Stimulated activated naive CD8-positive, alpha-beta T cell treated with anti-CD3 and anti-CD28 coated beads, Interleukin-15, amount 100 ng/mL, for 72 hours (primary cell): ENCODE results near the gene RNF115.
"Not testable (repeated sequence)": the region's sequence is repeated elsewhere in the genome, so short reads cannot be mapped to it uniquely, and the experiment has no call there.

Experiments
- ATAC-seq: fragments of 150-1000 bp; cut with Tn5 transposase; 2 replicates; pipeline ENCODE4 v1.10.0; 2021; ENCODE audit warnings: mild to moderate bottlenecking, moderate library complexity
- DNase-seq, 2 donors: peaks; one replicate each; pipeline ENCODE4 v3.0.0; 2021 to 2022
- H3K27ac Mint-ChIP-seq, 2 donors: one replicate each; pipeline ENCODE4 v1.8.0; 2022; ENCODE audit warnings: mild to moderate bottlenecking in 2 of 2, mixed read lengths in 2 of 2, moderate library complexity in 2 of 2
- H3K27me3 Mint-ChIP-seq: one replicate; pipeline ENCODE4 v1.8.0; 2022; ENCODE audit warnings: mixed read lengths
- H3K4me1 Mint-ChIP-seq: one replicate; pipeline ENCODE4 v1.8.0; 2022; ENCODE audit warnings: mild to moderate bottlenecking, mixed read lengths
- H3K4me3 Mint-ChIP-seq, 2 donors: one replicate each; pipeline ENCODE4 v1.8.0; 2022; ENCODE audit warnings: mild to moderate bottlenecking in 2 of 2, mixed read lengths in 2 of 2, moderate library complexity in 1 of 2
- H3K9me3 Mint-ChIP-seq, 2 donors: one replicate each; pipeline ENCODE4 v1.8.0; 2022; ENCODE audit warnings: mixed read lengths in 2 of 2

RNF115 gene

GRCh38 chr1:145845514-145846161, 21.7 kb upstream of the RNF115 start, which contains the start of gene NUDT17:
Gene NUDT17 (plus strand): TSS chr1:145845630. CDS start chr1:145845641, 11 bp downstream.
- peaks cover 9% of the 10 kb centered on the region for H3K4me1 Mint-ChIP-seq
- peak; percentile 77 to 80 for DNase-seq
- ATAC-seq = peak; percentile 83
- H3K27me3 Mint-ChIP-seq = no peaks in the 10 kb centered on the region
- H3K9me3 Mint-ChIP-seq = no peaks in the 10 kb centered on the region
- peak within 1 kb of the TSS in 1 of 2 donors; percentile 74 for H3K27ac Mint-ChIP-seq
- no peak within 1 kb of the TSS for H3K4me3 Mint-ChIP-seq

GRCh38 chr1:145845144-145845513, 21.2 kb upstream of the RNF115 start:
- ATAC-seq (peak; percentile 72), DNase-seq (no peak)
- no peaks in the 10 kb centered on the region for H3K9me3 Mint-ChIP-seq
- no peaks in the 10 kb centered on the region for H3K27me3 Mint-ChIP-seq
- peaks cover 9% of the 10 kb centered on the region for H3K4me1 Mint-ChIP-seq
- H3K4me3 Mint-ChIP-seq = no peak overlapping the region
- H3K27ac Mint-ChIP-seq = no peak overlapping the region

- Mint-ChIP-seq H3K4me1 (peaks cover 9% of the 10 kb centered on the region), H3K4me3 (no peak overlapping the region), H3K9me3 (no peaks in the 10 kb centered on the region), H3K27ac (no peak overlapping the region), H3K27me3 (no peaks in the 10 kb centered on the region)
- ATAC-seq = no peak
- no peak for DNase-seq
Observed at GRCh38 chr1:145843031-145843430, 19.1 kb upstream of the RNF115 start.

- Mint-ChIP-seq H3K27me3 (no peaks in the 10 kb centered on the region), H3K4me3 (no peak overlapping the region), H3K27ac (no peak overlapping the region), H3K9me3 (no peaks in the 10 kb centered on the region), H3K4me1 (no peaks in the 10 kb centered on the region)
- no peak for DNase-seq
- no peak for ATAC-seq
Observed at GRCh38 chr1:145837656-145838055, 13.8 kb upstream of the RNF115 start.

GRCh38 chr1:145830810-145831209, 6.9 kb upstream of the RNF115 start:
- DNase-seq, ATAC-seq, H3K4me3 Mint-ChIP-seq, H3K9me3 Mint-ChIP-seq, H3K27me3 Mint-ChIP-seq: not testable (repeated sequence)
- H3K27ac Mint-ChIP-seq = peak overlapping the region; percentile 28 to 41
- peaks cover 39% of the 10 kb centered on the region for H3K4me1 Mint-ChIP-seq

GRCh38 chr1:145828367-145829026, 4.6 kb upstream of the RNF115 start:
- DNase-seq (peak; percentile 34 to 57), ATAC-seq (peak; percentile 88)
- Mint-ChIP-seq H3K27ac (peak overlapping the region; percentile 99), H3K4me3 (peak overlapping the region; percentile 64 to 73), H3K27me3 (no peaks in the 10 kb centered on the region), H3K4me1 (peaks cover 48% of the 10 kb centered on the region), H3K9me3 (no peaks in the 10 kb centered on the region)

GRCh38 chr1:145827966-145828365, 4.1 kb upstream of the RNF115 start:
- H3K4me3 Mint-ChIP-seq = peak overlapping the region; percentile 64 to 73
- no peaks in the 10 kb centered on the region for H3K9me3 Mint-ChIP-seq
- peak; percentile 52 for ATAC-seq
- no peak for DNase-seq
- H3K27ac Mint-ChIP-seq = peak overlapping the region; percentile 99
- no peaks in the 10 kb centered on the region for H3K27me3 Mint-ChIP-seq
- H3K4me1 Mint-ChIP-seq = peaks cover 48% of the 10 kb centered on the region

GRCh38 chr1:145826030-145826429, 2.1 kb upstream of the RNF115 start:
- ATAC-seq (no peak), DNase-seq (no peak)
- Mint-ChIP-seq H3K27me3 (no peaks in the 10 kb centered on the region), H3K4me3 (peak overlapping the region; percentile 94 to 99), H3K27ac (no peak overlapping the region), H3K9me3 (no peaks in the 10 kb centered on the region), H3K4me1 (peaks cover 55% of the 10 kb centered on the region)

- peaks cover 53% of the 10 kb centered on the region for H3K4me1 Mint-ChIP-seq
- no peaks in the 10 kb centered on the region for H3K9me3 Mint-ChIP-seq
- no peak for DNase-seq
- peak overlapping the region; percentile 94 to 99 for H3K4me3 Mint-ChIP-seq
- H3K27ac Mint-ChIP-seq = peak overlapping the region; percentile 99 to 100
- no peaks in the 10 kb centered on the region for H3K27me3 Mint-ChIP-seq
- no peak for ATAC-seq
Observed at GRCh38 chr1:145824499-145824842, 576 bp upstream of the RNF115 start.

- not testable (repeated sequence) for H3K4me3 Mint-ChIP-seq, H3K9me3 Mint-ChIP-seq, DNase-seq, H3K27me3 Mint-ChIP-seq, H3K27ac Mint-ChIP-seq
- ATAC-seq = peak; percentile 44
- peaks cover 41% of the 10 kb centered on the region for H3K4me1 Mint-ChIP-seq
Observed at GRCh38 chr1:145822779-145823331, 1.0 kb downstream of the RNF115 start.

GRCh38 chr1:145818095-145818494, 5.8 kb downstream of the RNF115 start:
- not testable (repeated sequence) for H3K27ac Mint-ChIP-seq, DNase-seq, H3K4me3 Mint-ChIP-seq, H3K27me3 Mint-ChIP-seq, H3K9me3 Mint-ChIP-seq
- ATAC-seq = peak; percentile 71
- H3K4me1 Mint-ChIP-seq = peaks cover 18% of the 10 kb centered on the region

- not testable (repeated sequence) for H3K27me3 Mint-ChIP-seq, H3K9me3 Mint-ChIP-seq, ATAC-seq, DNase-seq, H3K27ac Mint-ChIP-seq, H3K4me1 Mint-ChIP-seq
- peak overlapping the region in 1 of 2 donors; percentile 65 for H3K4me3 Mint-ChIP-seq
Observed at GRCh38 chr1:145812977-145813810, 10.7 kb downstream of the RNF115 start.

- Mint-ChIP-seq H3K9me3 (no peaks in the 10 kb centered on the region), H3K4me1 (peaks cover 36% of the 10 kb centered on the region), H3K27me3 (no peaks in the 10 kb centered on the region), H3K27ac (no peak overlapping the region), H3K4me3 (no peak overlapping the region)
- ATAC-seq (no peak), DNase-seq (no peak)
Observed at GRCh38 chr1:145806844-145807243, 17.1 kb downstream of the RNF115 start.

- DNase-seq = no peak
- no peaks in the 10 kb centered on the region for H3K27me3 Mint-ChIP-seq
- no peak for ATAC-seq
- H3K4me3 Mint-ChIP-seq = no peak overlapping the region
- H3K9me3 Mint-ChIP-seq = no peaks in the 10 kb centered on the region
- H3K27ac Mint-ChIP-seq = no peak overlapping the region
- peaks cover 39% of the 10 kb centered on the region for H3K4me1 Mint-ChIP-seq
Observed at GRCh38 chr1:145806408-145806807, 17.5 kb downstream of the RNF115 start.

GRCh38 chr1:145805057-145805456, 18.8 kb downstream of the RNF115 start:
- Mint-ChIP-seq H3K27ac (no peak overlapping the region), H3K9me3 (no peaks in the 10 kb centered on the region), H3K27me3 (no peaks in the 10 kb centered on the region), H3K4me1 (peaks cover 47% of the 10 kb centered on the region), H3K4me3 (no peak overlapping the region)
- ATAC-seq = no peak
- no peak for DNase-seq
